ENCODE data around the gene CAPN12.
"Not testable (repeated sequence)": the region's sequence is repeated elsewhere in the genome, so short reads cannot be mapped to it uniquely, and the experiment has no call there.

The CAPN12 gene

GRCh38 chr19:38770949-38771275 is 26.6 kb upstream of the CAPN12 start:
- DNase-seq, result not testable (repeated sequence)

- not testable (repeated sequence) for DNase-seq
Observed at GRCh38 chr19:38770228-38770948, 26.1 kb upstream of the CAPN12 start.

GRCh38 chr19:38769635-38770211 is 25.4 kb upstream of the CAPN12 start:
- DNase-seq, result peak; percentile 89

- no peak for DNase-seq
Observed at GRCh38 chr19:38766276-38767047, 22.2 kb upstream of the CAPN12 start.

GRCh38 chr19:38765214-38765613 is 20.9 kb upstream of the CAPN12 start:
- DNase-seq, result no peak

GRCh38 chr19:38763795-38764220 is 19.5 kb upstream of the CAPN12 start:
- DNase-seq, result no peak

- not testable (repeated sequence) for DNase-seq
Observed at GRCh38 chr19:38761884-38762389, 17.7 kb upstream of the CAPN12 start.

- DNase-seq, result not testable (repeated sequence)
Observed at GRCh38 chr19:38760805-38761517, 16.7 kb upstream of the CAPN12 start.

- DNase-seq, result no peak
Observed at GRCh38 chr19:38759590-38760003, 15.3 kb upstream of the CAPN12 start.

GRCh38 chr19:38754196-38754595 is 9.9 kb upstream of the CAPN12 start:
- DNase-seq, result not testable (repeated sequence)

- DNase-seq, result not testable (repeated sequence)
Observed at GRCh38 chr19:38753783-38754182, 9.5 kb upstream of the CAPN12 start.

- DNase-seq, result no peak
Observed at GRCh38 chr19:38745316-38745715, 1.0 kb upstream of the CAPN12 start.

- no peak for DNase-seq
Observed at GRCh38 chr19:38744874-38745273, 600 bp upstream of the CAPN12 start.

GRCh38 chr19:38743394-38744297 is 628 bp downstream of the CAPN12 start:
- no peak for DNase-seq

- no peak for DNase-seq
Observed at GRCh38 chr19:38742906-38743305, 1.4 kb downstream of the CAPN12 start.

GRCh38 chr19:38742296-38742695 is 2.0 kb downstream of the CAPN12 start:
- DNase-seq, result no peak

GRCh38 chr19:38741670-38742069 is 2.6 kb downstream of the CAPN12 start:
- no peak for DNase-seq

GRCh38 chr19:38740932-38741331 is 3.3 kb downstream of the CAPN12 start:
- no peak for DNase-seq

GRCh38 chr19:38740257-38740592 is 4.0 kb downstream of the CAPN12 start:
- DNase-seq, result no peak

GRCh38 chr19:38739440-38740256 is 4.6 kb downstream of the CAPN12 start:
- no peak for DNase-seq

Measured in activated CD4-positive, alpha-beta T cell treated with anti-CD3 and anti-CD28 coated beads, Interleukin-2, amount 50 U/mL, for 1 hour (primary cell).